Spleen (tissue), 11 donors: Measurements from ENCODE around the gene NFIA. TPM values are rescaled to one million over a fixed set of nuclear protein-coding genes. Genes with fewer than 3 reads are reported as not detected.

Source experiments
- DNase-seq: peaks from one replicate; pipeline ENCODE4 v3.0.0-alpha.2; 2020
- H3K27ac ChIP-seq, 8 donors: fragments of 200-600 bp; sonication (generic) in 7 of 8; 1 replicate in 4 of 8; 2 replicates in 4 of 8; pipeline versions ENCODE4 v1.5.0 to v1.8.0; 2016 to 2021; ENCODE audit warnings: inconsistent platforms in 4 of 8, mild to moderate bottlenecking in 4 of 8, moderate library complexity in 1 of 8
- H3K27me3 ChIP-seq, 7 donors: fragments of 200-600 bp; sonication (generic) in 6 of 7; replicated peaks in 1 of 7; 1 replicate in 4 of 7; 2 replicates in 3 of 7; pipeline versions ENCODE4 v1.5.0 to v1.8.0; 2016 to 2021; ENCODE audit warnings: inconsistent platforms in 3 of 7, mild to moderate bottlenecking in 1 of 7
- H3K36me3 ChIP-seq, 6 donors: fragments of 200-600 bp; sonication (generic) in 5 of 6; 1 replicate in 4 of 6; 2 replicates in 2 of 6; pipeline versions ENCODE4 v1.5.0 to v1.8.0; 2016 to 2021; ENCODE audit warnings: inconsistent platforms in 2 of 6
- H3K4me1 ChIP-seq, 6 donors: fragments of 200-600 bp; sonication (generic) in 5 of 6; 1 replicate in 3 of 6; 2 replicates in 3 of 6; pipeline versions ENCODE4 v1.5.0 to v1.8.0; 2016 to 2021; ENCODE audit warnings: inconsistent platforms in 3 of 6
- H3K4me3 ChIP-seq, 8 donors: fragments of 200-600 bp; sonication (generic) in 7 of 8; 1 replicate in 4 of 8; 2 replicates in 4 of 8; pipeline versions ENCODE4 v1.5.0 to v1.8.0; 2016 to 2021; ENCODE audit warnings: inconsistent platforms in 4 of 8, mild to moderate bottlenecking in 4 of 8, moderate library complexity in 2 of 8
- H3K9me3 ChIP-seq, 8 donors: fragments of 200-600 bp; sonication (generic) in 7 of 8; 1 replicate in 4 of 8; 2 replicates in 4 of 8; pipeline versions ENCODE4 v1.5.0 to v1.8.0; 2016 to 2021; ENCODE audit warnings: inconsistent platforms in 4 of 8
- CTCF ChIP-seq, 11 experiments: fragments of 200-600 bp in 7 of 11; fragments of 450-650 bp in 4 of 11; sonication (generic) in 4 of 11; IDR thresholded peaks in 8 of 11; conservative IDR thresholded peaks in 3 of 11; 1 replicate in 7 of 11; 2 replicates in 4 of 11; pipeline versions ENCODE4 v1.4.0 to v1.8.0; 2016 to 2021; ENCODE audit warnings: antibody characterized with exemption in 11 of 11, inconsistent platforms in 4 of 11, mild to moderate bottlenecking in 1 of 11
- POLR2A ChIP-seq, 3 donors: fragments of 450-650 bp; IDR thresholded peaks; one replicate each; pipeline ENCODE4 v1.5.1; 2017; ENCODE audit warnings: antibody characterized with exemption in 3 of 3, mild to moderate bottlenecking in 1 of 3
- POLR2AphosphoS5 ChIP-seq, 3 donors: sonication (generic); formaldehyde crosslinking; IDR thresholded peaks; one replicate each; pipeline ENCODE4 v1.5.1; 2017; ENCODE audit warnings: antibody characterized with exemption in 3 of 3
- WGBS, 5 donors: extraction: QIAGEN DNeasy Blood & Tissue Kit in 3 of 5; methylation state at CpG; one replicate each; pipeline versions ENCODE4 v1.1.5 to v1.1.7; 2013 to 2018; 5-methylcytosine and 5-hydroxymethylcytosine counted together
- intact Hi-C: fragments of 100-400 bp; cut with DNase I; formaldehyde crosslinking; loops from one replicate; pipeline ENCODE4 v1.15.0; 2023; ENCODE audit warnings: low total_unique reads
- polyA plus RNA-seq, 3 donors: library from polyadenylated mRNA; stranded (reverse); fragments of 200-250 nt; gene quantifications; one replicate each; pipeline ENCODE4 v1.2.1, GENCODE V29; 2013
- total RNA-seq, 7 donors: library from RNA; depleted of rRNA in 3 of 7; stranded (reverse); fragments of >200 nt in 3 of 7; fragmentation: NEBNext Ultra II Directional in 4 of 7; extraction: Animal tissue kit (Norgen Biotek cat#: 25700) in 4 of 7; gene quantifications; one replicate each; pipeline versions ENCODE4 v1.1.0 to v1.2.1, GENCODE V29; 2016 to 2021
- donor health status: healthy with polysubstance abuse.
- donor health status: DM: no; HTN: no; CAD: no; lungs with moderate emphysema.
- donor health status: DM: no; HTN: no; CAD: no.
- donor health status: Bipolar disorder and iron deficiency.
- donor health status: healthy.
- donor health status: DM: no; HTN: no; CAD: no.
- donor health status: DM: yes; HTN: yes; CAD: no.

Gene NFIA
- total and polyA plus RNA-seq, 10 donors = 3.1 to 76.8 (median 35.5) TPM

- TF ChIP-seq CTCF (IDR thresholded peaks at IDR 0.05 in 8 of 11, conservative IDR thresholded peaks at IDR 0.05 in 3 of 11) (no peak), POLR2AphosphoS5 (IDR thresholded peaks at IDR 0.05) (no peak), POLR2A (IDR thresholded peaks at IDR 0.05) (no peak)
- no peak overlapping the region for H3K4me3 ChIP-seq
- no peaks in the 10 kb centered on the region for H3K36me3 ChIP-seq
- intact Hi-C loops = no loop called here
- H3K27ac ChIP-seq = no peak overlapping the region
- no peak for DNase-seq
- no peaks in the 10 kb centered on the region for H3K4me1 ChIP-seq
- H3K27me3 ChIP-seq = no peaks in the 10 kb centered on the region
- WGBS, 5 donors = 92 to 100% (median 95%) methylated on average over 1 of the region's 1 CpG
- H3K9me3 ChIP-seq = no peaks in the 10 kb centered on the region
These were observed 291.8 kb downstream of the NFIA start for GRCh38 chr1:61374156-61374555.

- no peaks in the 10 kb centered on the region for H3K4me1 ChIP-seq
- no peak overlapping the region for H3K27ac ChIP-seq
- no peak for TF ChIP-seq POLR2A (IDR thresholded peaks at IDR 0.05)
- TF ChIP-seq CTCF (IDR thresholded peaks at IDR 0.05 in 8 of 11, conservative IDR thresholded peaks at IDR 0.05 in 3 of 11) = no peak
- TF ChIP-seq POLR2AphosphoS5 (IDR thresholded peaks at IDR 0.05) = no peak
- no peaks in the 10 kb centered on the region for H3K36me3 ChIP-seq
- no peaks in the 10 kb centered on the region for H3K27me3 ChIP-seq
- WGBS, 5 donors = 77 to 86% (median 80%) methylated on average over 3 of the region's 3 CpGs
- no peaks in the 10 kb centered on the region for H3K9me3 ChIP-seq
- intact Hi-C loops = no loop called here
- no peak for DNase-seq
- no peak overlapping the region for H3K4me3 ChIP-seq
These were observed 292.9 kb downstream of the NFIA start for GRCh38 chr1:61375082-61375880.

GRCh38 chr1:61376151-61376550 is 293.8 kb downstream of the NFIA start:
- WGBS, 5 donors = 90 to 95% (median 93%) methylated on average over 2 of the region's 2 CpGs
- intact Hi-C loops = no loop called here
- no peaks in the 10 kb centered on the region for H3K36me3 ChIP-seq
- no peak for DNase-seq
- TF ChIP-seq CTCF (IDR thresholded peaks at IDR 0.05 in 8 of 11, conservative IDR thresholded peaks at IDR 0.05 in 3 of 11) (no peak), POLR2A (IDR thresholded peaks at IDR 0.05) (no peak), POLR2AphosphoS5 (IDR thresholded peaks at IDR 0.05) (no peak)
- H3K4me3 ChIP-seq = no peak overlapping the region
- no peaks in the 10 kb centered on the region for H3K27me3 ChIP-seq
- no peaks in the 10 kb centered on the region for H3K4me1 ChIP-seq
- no peak overlapping the region for H3K27ac ChIP-seq
- no peaks in the 10 kb centered on the region for H3K9me3 ChIP-seq

- no peaks in the 10 kb centered on the region for H3K36me3 ChIP-seq
- no peak overlapping the region for H3K27ac ChIP-seq
- intact Hi-C loops = no loop called here
- H3K4me1 ChIP-seq = no peaks in the 10 kb centered on the region
- H3K4me3 ChIP-seq = no peak overlapping the region
- 84 to 88% (median 87%) methylated on average over 7 of the region's 7 CpGs for WGBS, 5 donors
- no peak for DNase-seq
- no peaks in the 10 kb centered on the region for H3K27me3 ChIP-seq
- H3K9me3 ChIP-seq = no peaks in the 10 kb centered on the region
- no peak for TF ChIP-seq CTCF (IDR thresholded peaks at IDR 0.05 in 8 of 11, conservative IDR thresholded peaks at IDR 0.05 in 3 of 11)
- no peak for TF ChIP-seq POLR2A (IDR thresholded peaks at IDR 0.05)
- TF ChIP-seq POLR2AphosphoS5 (IDR thresholded peaks at IDR 0.05) = no peak
These were observed 295.0 kb downstream of the NFIA start for GRCh38 chr1:61377242-61377958.
